ENCODE measurements around the gene UAP1. TPM values are rescaled to one million over a fixed set of nuclear protein-coding genes. Genes with fewer than 3 reads are reported as not detected.

UAP1 gene
- total RNA-seq, 2 experiments from 2014 or later, result 30.0 to 41.2 TPM

GRCh38 chr1:162571696-162572095, 10.2 kb downstream of the UAP1 start:
- intact Hi-C loops (cut with micrococcal nuclease; ENCODE audit: unreplicated experiment), result no loop called here
- no peaks in the 10 kb centered on the region for H3K79me2 ChIP-seq (ENCODE audit: insufficient read depth, low read depth, low read length)

GRCh38 chr1:162573136-162573535, 11.6 kb downstream of the UAP1 start:
- POLR2A ChIA-PET, result interaction anchor here (1.0 kb wide), 1 partner anchor 15 kb away, joined by 3 read pairs; no protein-coding TSS in a partner anchor
- Histone ChIP-seq H4K20me1 (ENCODE audit: insufficient read depth, low read length) (no peaks in the 10 kb centered on the region; the same call in 1 of the 2 replicates), H2AFZ (ENCODE audit: low read length) (no peak overlapping the region), H3K4me1 (ENCODE audit: insufficient read depth, low read length, poor library complexity, severe bottlenecking) (no peaks in the 10 kb centered on the region), H3K36me3 (ENCODE audit: insufficient read depth, low read length) (peaks cover 18% of the 10 kb centered on the region; the same call in 1 of the 2 replicates), H3K9me3 (ENCODE audit: low read length) (no peaks in the 10 kb centered on the region), H3K27ac (ENCODE audit: low read depth, low read length, poor library complexity, severe bottlenecking) (no peak overlapping the region), H3K9me2 (ENCODE audit: insufficient read depth, low read length) (no peaks in the 10 kb centered on the region), H3K4me2 (ENCODE audit: low read length) (no peak overlapping the region), H3K79me2 (ENCODE audit: insufficient read depth, low read depth, low read length) (no peaks in the 10 kb centered on the region), H3K4me3 (ENCODE audit: low read depth, low read length, poor library complexity, severe bottlenecking) (no peak overlapping the region)
- TF ChIP-seq EZH2phosphoT487 (IDR thresholded peaks at IDR 0.05; ENCODE audit: borderline replicate concordance, low read depth, low read length), result no peak
- TF ChIP-seq, protein P1, sequence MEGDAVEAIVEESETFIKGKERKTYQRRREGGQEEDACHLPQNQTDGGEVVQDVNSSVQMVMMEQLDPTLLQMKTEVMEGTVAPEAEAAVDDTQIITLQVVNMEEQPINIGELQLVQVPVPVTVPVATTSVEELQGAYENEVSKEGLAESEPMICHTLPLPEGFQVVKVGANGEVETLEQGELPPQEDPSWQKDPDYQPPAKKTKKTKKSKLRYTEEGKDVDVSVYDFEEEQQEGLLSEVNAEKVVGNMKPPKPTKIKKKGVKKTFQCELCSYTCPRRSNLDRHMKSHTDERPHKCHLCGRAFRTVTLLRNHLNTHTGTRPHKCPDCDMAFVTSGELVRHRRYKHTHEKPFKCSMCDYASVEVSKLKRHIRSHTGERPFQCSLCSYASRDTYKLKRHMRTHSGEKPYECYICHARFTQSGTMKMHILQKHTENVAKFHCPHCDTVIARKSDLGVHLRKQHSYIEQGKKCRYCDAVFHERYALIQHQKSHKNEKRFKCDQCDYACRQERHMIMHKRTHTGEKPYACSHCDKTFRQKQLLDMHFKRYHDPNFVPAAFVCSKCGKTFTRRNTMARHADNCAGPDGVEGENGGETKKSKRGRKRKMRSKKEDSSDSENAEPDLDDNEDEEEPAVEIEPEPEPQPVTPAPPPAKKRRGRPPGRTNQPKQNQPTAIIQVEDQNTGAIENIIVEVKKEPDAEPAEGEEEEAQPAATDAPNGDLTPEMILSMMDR (conservative IDR thresholded peaks at IDR 0.05; ENCODE audit: low read length), result no peak
- no TSS peak for BruUV-seq (replicated peaks)
- intact Hi-C loops (cut with micrococcal nuclease; ENCODE audit: unreplicated experiment), result no loop called here
- DNase-seq (ENCODE audit: low spot score), result no peak
- CTCF ChIA-PET (ENCODE audit: unreplicated experiment), result no interaction called here

More at GRCh38 chr1:162571696-162572095, 10.2 kb downstream of the UAP1 start:
- peaks cover 22% of the 10 kb centered on the region; the same call in 1 of the 2 replicates for H3K36me3 ChIP-seq (ENCODE audit: insufficient read depth, low read length)
- H2AFZ ChIP-seq (ENCODE audit: low read length), result no peak overlapping the region
- no peak overlapping the region for H3K27ac ChIP-seq (ENCODE audit: low read depth, low read length, poor library complexity, severe bottlenecking)
- ChIA-PET POLR2A (interaction anchor here (0.5 to 1.0 kb wide), 2 partner anchors 13 to 34 kb away, joined by 3 to 4 read pairs; no protein-coding TSS in a partner anchor), CTCF (ENCODE audit: unreplicated experiment) (no interaction called here)
- no peaks in the 10 kb centered on the region; the same call in 1 of the 2 replicates for H4K20me1 ChIP-seq (ENCODE audit: insufficient read depth, low read length)
- TF ChIP-seq, protein P1 (conservative IDR thresholded peaks at IDR 0.05; ENCODE audit: low read length), result no peak
- TF ChIP-seq EZH2phosphoT487 (IDR thresholded peaks at IDR 0.05; ENCODE audit: borderline replicate concordance, low read depth, low read length), result no peak
- no peaks in the 10 kb centered on the region for H3K4me1 ChIP-seq (ENCODE audit: insufficient read depth, low read length, poor library complexity, severe bottlenecking)
- H3K9me2 ChIP-seq (ENCODE audit: insufficient read depth, low read length), result no peaks in the 10 kb centered on the region
- H3K9me3 ChIP-seq (ENCODE audit: low read length), result no peaks in the 10 kb centered on the region
- H3K4me3 ChIP-seq (ENCODE audit: low read depth, low read length, poor library complexity, severe bottlenecking), result no peak overlapping the region
- DNase-seq (ENCODE audit: low spot score), result no peak
- H3K4me2 ChIP-seq (ENCODE audit: low read length), result no peak overlapping the region
- no TSS peak for BruUV-seq (replicated peaks)

GRCh38 chr1:162578071-162578700, 16.7 kb downstream of the UAP1 start:
- H4K20me1 ChIP-seq (ENCODE audit: insufficient read depth, low read length), result no peaks in the 10 kb centered on the region
- CTCF ChIA-PET (ENCODE audit: unreplicated experiment), result no interaction called here
- TF ChIP-seq, protein P1 (conservative IDR thresholded peaks at IDR 0.05; ENCODE audit: low read length), result no peak
- TF ChIP-seq EZH2phosphoT487 (IDR thresholded peaks at IDR 0.05; ENCODE audit: borderline replicate concordance, low read depth, low read length), result no peak
- no peak overlapping the region for H3K4me3 ChIP-seq (ENCODE audit: low read depth, low read length, poor library complexity, severe bottlenecking)
- H3K9me3 ChIP-seq (ENCODE audit: low read length), result no peaks in the 10 kb centered on the region
- no peaks in the 10 kb centered on the region for H3K4me1 ChIP-seq (ENCODE audit: insufficient read depth, low read length, poor library complexity, severe bottlenecking)
- no TSS peak for BruUV-seq (replicated peaks)
- no peaks in the 10 kb centered on the region for H3K79me2 ChIP-seq (ENCODE audit: insufficient read depth, low read depth, low read length)
- DNase-seq (ENCODE audit: low spot score), result no peak
- H3K27ac ChIP-seq (ENCODE audit: low read depth, low read length, poor library complexity, severe bottlenecking), result no peak overlapping the region
- no peaks in the 10 kb centered on the region for H3K9me2 ChIP-seq (ENCODE audit: insufficient read depth, low read length)
- H3K4me2 ChIP-seq (ENCODE audit: low read length), result no peak overlapping the region
- POLR2A ChIA-PET, result interaction anchor here (0.7 to 0.8 kb wide), 2 partner anchors 42 to 616 kb away, joined by 3 to 4 read pairs; no protein-coding TSS in a partner anchor
- peaks cover 38% of the 10 kb centered on the region for H3K36me3 ChIP-seq (ENCODE audit: insufficient read depth, low read length)
- H2AFZ ChIP-seq (ENCODE audit: low read length), result no peak overlapping the region
- intact Hi-C loops (cut with micrococcal nuclease; ENCODE audit: unreplicated experiment), result no loop called here

Data from OCI-LY7 (cell line).